Thyroid gland (tissue), 4 donors: ENCODE data around the gene ACVR1B. TPM values are rescaled to one million over a fixed set of nuclear protein-coding genes. Genes with fewer than 3 reads are reported as not detected.
A peak's percentile ranks its signal among the peaks of the same experiment; 100 is the strongest.

Source experiments
- DNase-seq, 2 donors: peaks; one replicate each; pipeline ENCODE4 v3.0.0-alpha.2; 2019
- H3K27ac ChIP-seq, 3 donors: fragments of 200-600 bp; sonication (generic); 1 replicate in 2 of 3; 2 replicates in 1 of 3; pipeline ENCODE4 v1.5.1; 2016 to 2019; ENCODE audit warnings: mild to moderate bottlenecking in 1 of 3, moderate library complexity in 1 of 3
- H3K27me3 ChIP-seq: fragments of 200-600 bp; sonication (generic); one replicate; pipeline ENCODE4 v1.5.1; 2019
- H3K36me3 ChIP-seq, 2 donors: fragments of 200-600 bp; sonication (generic); one replicate each; pipeline ENCODE4 v1.5.1; 2016 to 2019
- H3K4me1 ChIP-seq, 2 donors: fragments of 200-600 bp; sonication (generic); one replicate each; pipeline ENCODE4 v1.5.1; 2017 to 2019
- H3K4me3 ChIP-seq, 3 donors: fragments of 200-600 bp; sonication (generic); replicated peaks in 1 of 3; 1 replicate in 2 of 3; 2 replicates in 1 of 3; pipeline ENCODE4 v1.5.1; 2016; ENCODE audit warnings: mild to moderate bottlenecking in 1 of 3
- H3K9me3 ChIP-seq: fragments of 200-600 bp; sonication (generic); one replicate; pipeline ENCODE4 v1.5.1; 2017
- POLR2A ChIP-seq, 2 donors: fragments of 450-650 bp; IDR thresholded peaks; one replicate each; pipeline ENCODE4 v1.6.1; 2017; ENCODE audit warnings: antibody characterized with exemption in 2 of 2, mild to moderate bottlenecking in 2 of 2, moderate library complexity in 1 of 2
- WGBS, 2 donors: methylation state at CpG; one replicate each; pipeline ENCODE4 v1.1.5; 2017; 5-methylcytosine and 5-hydroxymethylcytosine counted together
- intact Hi-C: fragments of 100-400 bp; cut with DNase I; formaldehyde crosslinking; loops from one replicate; pipeline ENCODE4 v1.15.1; 2023
- total RNA-seq, 4 donors: library from RNA; depleted of rRNA; stranded (reverse); fragments of >200 nt; gene quantifications; one replicate each; pipeline ENCODE4 v1.2.3, GENCODE V29; 2016
- TF ChIP-seq, protein P1 (sequence below), 6 experiments: fragments of 200-600 bp in 3 of 6; fragments of 450-650 bp in 3 of 6; sonication (generic) in 3 of 6; IDR thresholded peaks; one replicate each; pipeline ENCODE4 v1.5.1; 2016 to 2019; ENCODE audit warnings: antibody characterized with exemption in 6 of 6, mild to moderate bottlenecking in 2 of 6, inconsistent platforms in 1 of 6, moderate library complexity in 1 of 6

Gene ACVR1B
- total RNA-seq, 4 donors from 2014 or later, result 13.7 to 19.9 (median 19.2) TPM

DNA sequence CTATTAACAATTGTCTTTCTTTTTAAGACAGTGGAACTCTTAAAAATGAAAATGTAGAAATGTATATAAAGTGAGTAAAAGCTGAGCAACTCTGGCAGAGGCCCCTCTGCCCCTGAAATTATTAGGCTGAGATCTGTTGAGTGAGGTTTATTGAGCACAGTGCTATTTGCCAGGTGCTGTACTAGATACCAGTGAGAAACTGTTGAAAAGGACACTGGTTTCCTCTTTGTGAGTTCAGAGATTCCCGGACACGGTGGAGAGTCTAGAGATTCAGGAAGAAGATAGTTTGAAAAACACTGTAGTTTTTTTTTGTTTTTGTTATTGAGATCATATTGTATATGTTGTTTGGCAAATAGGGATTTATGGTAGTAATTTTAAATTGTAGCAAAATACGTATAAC, 11.2 kb downstream of the ACVR1B start:
- DNase-seq, result no peak
- Histone ChIP-seq H3K36me3 (no peaks in the 10 kb centered on the region), H3K4me1 (peaks cover 21 to 29% of the 10 kb centered on the region in 2 donors), H3K4me3 (no peak overlapping the region), H3K27ac (no peak overlapping the region), H3K27me3 (no peaks in the 10 kb centered on the region), H3K9me3 (no peaks in the 10 kb centered on the region)
- intact Hi-C loops, result no loop called here
- WGBS, 2 donors, result 75 to 81% methylated on average over 3 of the region's 3 CpGs
- TF ChIP-seq, protein P1, sequence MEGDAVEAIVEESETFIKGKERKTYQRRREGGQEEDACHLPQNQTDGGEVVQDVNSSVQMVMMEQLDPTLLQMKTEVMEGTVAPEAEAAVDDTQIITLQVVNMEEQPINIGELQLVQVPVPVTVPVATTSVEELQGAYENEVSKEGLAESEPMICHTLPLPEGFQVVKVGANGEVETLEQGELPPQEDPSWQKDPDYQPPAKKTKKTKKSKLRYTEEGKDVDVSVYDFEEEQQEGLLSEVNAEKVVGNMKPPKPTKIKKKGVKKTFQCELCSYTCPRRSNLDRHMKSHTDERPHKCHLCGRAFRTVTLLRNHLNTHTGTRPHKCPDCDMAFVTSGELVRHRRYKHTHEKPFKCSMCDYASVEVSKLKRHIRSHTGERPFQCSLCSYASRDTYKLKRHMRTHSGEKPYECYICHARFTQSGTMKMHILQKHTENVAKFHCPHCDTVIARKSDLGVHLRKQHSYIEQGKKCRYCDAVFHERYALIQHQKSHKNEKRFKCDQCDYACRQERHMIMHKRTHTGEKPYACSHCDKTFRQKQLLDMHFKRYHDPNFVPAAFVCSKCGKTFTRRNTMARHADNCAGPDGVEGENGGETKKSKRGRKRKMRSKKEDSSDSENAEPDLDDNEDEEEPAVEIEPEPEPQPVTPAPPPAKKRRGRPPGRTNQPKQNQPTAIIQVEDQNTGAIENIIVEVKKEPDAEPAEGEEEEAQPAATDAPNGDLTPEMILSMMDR (IDR thresholded peaks at IDR 0.05), result no peak
- no peak for TF ChIP-seq POLR2A (IDR thresholded peaks at IDR 0.05)

DNA sequence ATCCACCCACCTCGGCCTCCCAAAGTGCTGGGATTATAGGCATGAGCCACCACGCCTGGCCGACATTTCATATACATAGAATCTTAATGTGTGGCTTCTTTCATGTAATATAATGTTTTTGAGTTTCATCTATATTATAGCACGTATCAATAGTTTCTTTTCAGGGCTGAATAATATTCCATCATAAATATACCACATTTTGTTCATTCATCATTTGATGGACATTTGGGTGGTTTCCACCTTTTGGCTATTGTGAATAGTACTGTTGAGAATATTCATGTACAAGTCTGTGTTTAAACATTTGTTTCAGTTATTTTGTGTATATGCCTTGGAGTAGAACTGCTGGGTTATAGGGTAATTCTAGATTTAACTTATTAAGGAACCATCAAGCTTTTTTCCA, 12.0 kb downstream of the ACVR1B start:
- intact Hi-C loops, result no loop called here
- H3K4me3 ChIP-seq, result no peak overlapping the region
- H3K27me3 ChIP-seq, result no peaks in the 10 kb centered on the region
- peaks cover 20 to 29% of the 10 kb centered on the region in 2 donors for H3K4me1 ChIP-seq
- no peaks in the 10 kb centered on the region for H3K9me3 ChIP-seq
- TF ChIP-seq, protein P1 (IDR thresholded peaks at IDR 0.05), result no peak
- no peak for TF ChIP-seq POLR2A (IDR thresholded peaks at IDR 0.05)
- DNase-seq, result no peak
- no peak overlapping the region for H3K27ac ChIP-seq
- WGBS, 2 donors, result 97 to 98% methylated on average over 4 of the region's 4 CpGs
- no peaks in the 10 kb centered on the region for H3K36me3 ChIP-seq

DNA sequence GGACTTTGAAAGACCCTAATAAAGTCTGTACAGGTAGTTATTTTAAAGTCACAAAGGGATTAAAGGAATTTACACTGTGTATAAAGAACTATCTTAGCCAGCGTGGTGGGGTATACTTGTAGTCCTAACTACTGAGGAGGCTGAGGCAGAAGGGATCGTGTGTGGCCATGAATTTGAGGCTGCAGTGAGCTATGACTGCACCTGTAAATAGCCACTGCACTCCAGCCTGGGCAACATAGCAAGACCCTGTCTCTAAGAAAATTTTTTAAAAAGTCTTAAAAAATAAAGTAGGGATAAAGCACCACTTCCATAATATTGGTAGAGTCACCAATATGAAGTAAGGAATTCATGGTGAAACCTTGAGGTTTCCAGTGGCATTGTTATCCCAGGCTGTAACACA, 18.1 kb downstream of the ACVR1B start:
- intact Hi-C loops, result no loop called here
- no peak for DNase-seq
- Histone ChIP-seq H3K27ac (no peak overlapping the region), H3K27me3 (no peaks in the 10 kb centered on the region), H3K9me3 (no peaks in the 10 kb centered on the region), H3K4me3 (no peak overlapping the region), H3K4me1 (peaks cover 23 to 39% of the 10 kb centered on the region in 2 donors), H3K36me3 (no peaks in the 10 kb centered on the region)
- TF ChIP-seq POLR2A (IDR thresholded peaks at IDR 0.05), result no peak
- TF ChIP-seq, protein P1 (IDR thresholded peaks at IDR 0.05), result no peak
- WGBS, 2 donors, result 97 to 98% methylated on average over 2 of the region's 2 CpGs

DNA sequence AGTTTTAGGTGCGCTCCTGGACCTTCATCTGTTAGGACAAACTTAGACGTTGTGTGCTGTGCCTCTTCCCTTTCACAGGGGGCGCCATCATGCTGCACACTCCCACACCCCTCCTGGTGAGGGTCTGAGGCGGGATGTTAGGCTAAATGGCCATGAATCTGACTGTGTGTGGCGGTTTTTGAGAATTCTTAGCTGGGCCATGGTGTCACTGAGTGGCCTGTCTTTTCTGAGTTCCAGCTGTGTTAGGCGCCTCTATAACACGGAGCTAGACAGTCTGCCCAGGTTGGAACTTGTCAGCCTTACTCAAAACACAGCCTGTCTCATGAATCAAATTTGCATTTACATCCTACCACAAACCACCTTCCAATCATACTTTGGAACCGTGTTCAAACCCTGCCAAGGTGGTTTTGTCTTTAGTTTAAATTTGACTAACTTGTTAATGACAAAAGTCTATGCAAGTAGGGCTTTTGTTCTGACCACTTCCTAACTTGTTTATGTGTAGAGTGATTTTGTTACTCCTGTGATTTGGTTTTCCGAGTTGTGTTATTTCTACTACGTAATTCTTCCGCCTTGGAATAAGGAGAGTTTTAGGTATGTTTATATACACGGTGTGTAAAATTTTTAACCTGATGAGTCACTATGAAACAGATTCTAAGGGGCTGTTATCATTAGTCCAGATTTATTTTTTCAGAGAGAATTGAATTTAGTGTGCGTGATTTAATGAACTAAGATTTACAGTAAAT, 19.6 kb downstream of the ACVR1B start:
- H3K9me3 ChIP-seq, result no peaks in the 10 kb centered on the region
- H3K4me3 ChIP-seq, result no peak overlapping the region
- no peak overlapping the region for H3K27ac ChIP-seq
- H3K27me3 ChIP-seq, result no peaks in the 10 kb centered on the region
- TF ChIP-seq POLR2A (IDR thresholded peaks at IDR 0.05), result no peak
- TF ChIP-seq, protein P1 (IDR thresholded peaks at IDR 0.05), result peak in 2 of 6 experiments; percentile 9 to 39
- intact Hi-C loops, result no loop called here
- H3K4me1 ChIP-seq, result peaks cover 28 to 45% of the 10 kb centered on the region in 2 donors
- peaks cover 4 to 6% of the 10 kb centered on the region in 2 donors for H3K36me3 ChIP-seq
- 77 to 85% methylated on average over 13 of the region's 13 CpGs for WGBS, 2 donors
- DNase-seq, result no peak

GRCh38 chr12:51971679-51972421, 20.4 kb downstream of the ACVR1B start:
- H3K4me1 ChIP-seq, result peaks cover 30 to 45% of the 10 kb centered on the region in 2 donors
- no peak overlapping the region for H3K4me3 ChIP-seq
- H3K36me3 ChIP-seq, result peaks cover 4 to 14% of the 10 kb centered on the region in 2 donors
- H3K27ac ChIP-seq, result no peak overlapping the region
- no peaks in the 10 kb centered on the region for H3K9me3 ChIP-seq
- no peak for TF ChIP-seq POLR2A (IDR thresholded peaks at IDR 0.05)
- TF ChIP-seq, protein P1 (IDR thresholded peaks at IDR 0.05), result no peak
- intact Hi-C loops, result no loop called here
- H3K27me3 ChIP-seq, result no peaks in the 10 kb centered on the region
- no peak for DNase-seq
- WGBS, 2 donors, result 67 to 77% methylated on average over 4 of the region's 4 CpGs
